Pancreas (tissue), 10 donors: ENCODE data around the gene HABP2. TPM values are rescaled to one million over a fixed set of nuclear protein-coding genes. Genes with fewer than 3 reads are reported as not detected.

Source experiments
- ATAC-seq, 4 donors: fragments of 200-7000 bp; cut with Tn5 transposase; one replicate each; pipeline versions ENCODE4 v1.8.0 to v1.9.1; 2020; ENCODE audit warnings: mild to moderate bottlenecking in 4 of 4, moderate library complexity in 4 of 4
- DNase-seq, 6 donors: peaks; one replicate each; pipeline ENCODE4 v3.0.0-alpha.2; 2020
- FAIRE-seq: peaks from 2 replicates; lab custom pipeline; 2012; peaks lifted over from hg19 to GRCh38; lab: Jason Lieb, UNC
- H3K27ac ChIP-seq, 4 donors: fragments of 200-600 bp; sonication (generic); 1 replicate in 3 of 4; 2 replicates in 1 of 4; pipeline versions ENCODE4 v1.5.0 to v1.8.0; 2020
- H3K27me3 ChIP-seq, 4 donors: fragments of 200-600 bp; one replicate each; pipeline ENCODE4 v1.8.0; 2021
- H3K36me3 ChIP-seq, 3 donors: fragments of 200-600 bp; sonication (generic) in 1 of 3; one replicate each; pipeline versions ENCODE4 v1.5.0 to v1.8.0; 2020 to 2021
- H3K4me1 ChIP-seq, 3 donors: fragments of 200-600 bp; one replicate each; pipeline ENCODE4 v1.8.0; 2021
- H3K4me3 ChIP-seq, 4 donors: fragments of 200-600 bp; sonication (generic) in 2 of 4; one replicate each; pipeline versions ENCODE4 v1.5.0 to v1.8.0; 2020 to 2021
- H3K9me3 ChIP-seq, 4 donors: fragments of 200-600 bp; one replicate each; pipeline ENCODE4 v1.8.0; 2021
- whole genome bisulfite sequencing, 2 donors: extraction: QIAGEN DNeasy Blood & Tissue Kit; methylation state at CpG; one replicate each; pipeline ENCODE4 v1.1.7; 2013; 5-methylcytosine and 5-hydroxymethylcytosine counted together
- intact Hi-C, 3 donors: fragments of 100-400 bp; cut with DNase I; formaldehyde crosslinking; loops; one replicate each; pipeline versions ENCODE4 v1.11.1 to v1.14.2; 2022
- polyA plus RNA-seq, 2 donors: library from polyadenylated mRNA; stranded (reverse); fragments of 200-250 nt; gene quantifications; one replicate each; pipeline ENCODE4 v1.2.3, GENCODE V29; 2013
- total RNA-seq, 6 donors: library from RNA; stranded (reverse); fragmentation: NEBNext Ultra II Directional in 4 of 6; extraction: Animal tissue kit (Norgen Biotek cat#: 25700) in 4 of 6; gene quantifications; one replicate each; pipeline versions ENCODE4 v1.2.1 to v1.2.4, GENCODE V29; 2021 to 2023
- TF ChIP-seq, protein P1 (sequence below), 4 donors: fragments of 200-600 bp; sonication (generic) in 3 of 4; IDR thresholded peaks; one replicate each; pipeline versions ENCODE4 v1.5.0 to v1.8.0; 2021; ENCODE audit warnings: antibody characterized with exemption in 4 of 4
- donor health status: healthy with polysubstance abuse.
- donor health status: DM: no; HTN: no; CAD: no; lungs with moderate emphysema.
- donor health status: DM: no; HTN: no; CAD: no.
- donor health status: control.
- donor health status: control.
- donor health status: Bipolar disorder and iron deficiency.
- donor health status: DM: yes; HTN: yes; CAD: no.
- donor health status: DM: no; HTN: no; CAD: no.
- donor health status: DM: no; HTN: no; CAD: no.
- donor health status: DM: yes; HTN: yes; CAD: no.

Gene HABP2
- total and polyA plus RNA-seq, 8 donors, result 8.8 to 51.7 (median 14.0) TPM

DNA sequence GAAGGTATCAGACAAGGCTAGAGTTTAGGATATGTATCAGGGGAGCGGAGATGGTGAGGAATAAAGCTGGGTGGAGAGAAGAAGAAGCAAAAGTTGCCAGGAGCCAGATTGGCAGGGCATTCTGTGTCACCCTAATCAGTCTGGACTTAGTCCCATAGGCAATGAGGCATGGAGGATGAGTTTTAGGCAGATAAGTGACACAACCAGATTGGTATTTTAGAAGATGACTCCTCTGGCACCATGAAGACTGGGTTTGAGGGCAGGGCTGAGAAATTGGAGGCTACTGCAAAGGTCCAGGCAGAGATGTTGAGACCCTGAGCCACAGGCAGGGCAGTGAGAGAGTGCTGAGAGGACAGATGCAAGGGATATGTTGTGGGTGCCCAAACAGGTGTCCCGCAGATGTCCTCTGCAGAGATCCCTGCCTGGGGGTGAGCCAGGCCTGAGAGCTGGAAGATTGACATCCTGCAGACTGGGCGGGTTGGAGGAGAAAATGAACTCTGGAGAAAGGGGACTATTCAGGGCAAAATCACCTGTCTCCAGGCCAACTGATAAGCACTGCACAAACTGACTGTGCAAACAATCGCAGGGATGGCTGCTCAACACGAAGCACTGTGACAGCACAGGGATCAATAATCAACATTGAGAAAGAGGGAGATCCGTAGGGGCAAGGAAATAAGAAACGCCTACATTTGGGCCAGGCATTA is 11.9 kb upstream of the HABP2 start:
- intact Hi-C loops, result no loop called here
- H3K4me1 ChIP-seq, result peaks cover 6 to 8% (median 7%) of the 10 kb centered on the region in 3 donors
- peak overlapping the region in 2 of 4 donors; percentile 23 to 59 for H3K27ac ChIP-seq
- H3K27me3 ChIP-seq, result no peaks in the 10 kb centered on the region
- H3K9me3 ChIP-seq, result no peaks in the 10 kb centered on the region
- FAIRE-seq, result no peak
- WGBS, 2 donors, result 21 to 25% methylated on average over 7 of the region's 7 CpGs
- TF ChIP-seq, protein P1, sequence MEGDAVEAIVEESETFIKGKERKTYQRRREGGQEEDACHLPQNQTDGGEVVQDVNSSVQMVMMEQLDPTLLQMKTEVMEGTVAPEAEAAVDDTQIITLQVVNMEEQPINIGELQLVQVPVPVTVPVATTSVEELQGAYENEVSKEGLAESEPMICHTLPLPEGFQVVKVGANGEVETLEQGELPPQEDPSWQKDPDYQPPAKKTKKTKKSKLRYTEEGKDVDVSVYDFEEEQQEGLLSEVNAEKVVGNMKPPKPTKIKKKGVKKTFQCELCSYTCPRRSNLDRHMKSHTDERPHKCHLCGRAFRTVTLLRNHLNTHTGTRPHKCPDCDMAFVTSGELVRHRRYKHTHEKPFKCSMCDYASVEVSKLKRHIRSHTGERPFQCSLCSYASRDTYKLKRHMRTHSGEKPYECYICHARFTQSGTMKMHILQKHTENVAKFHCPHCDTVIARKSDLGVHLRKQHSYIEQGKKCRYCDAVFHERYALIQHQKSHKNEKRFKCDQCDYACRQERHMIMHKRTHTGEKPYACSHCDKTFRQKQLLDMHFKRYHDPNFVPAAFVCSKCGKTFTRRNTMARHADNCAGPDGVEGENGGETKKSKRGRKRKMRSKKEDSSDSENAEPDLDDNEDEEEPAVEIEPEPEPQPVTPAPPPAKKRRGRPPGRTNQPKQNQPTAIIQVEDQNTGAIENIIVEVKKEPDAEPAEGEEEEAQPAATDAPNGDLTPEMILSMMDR (IDR thresholded peaks at IDR 0.05), result no peak
- DNase-seq, result peak in 4 of 6 donors; percentile 28 to 60 (median 50)
- peak; percentile 83 to 93 (median 88) for ATAC-seq
- no peak overlapping the region for H3K4me3 ChIP-seq
- H3K36me3 ChIP-seq, result no peaks in the 10 kb centered on the region

DNA sequence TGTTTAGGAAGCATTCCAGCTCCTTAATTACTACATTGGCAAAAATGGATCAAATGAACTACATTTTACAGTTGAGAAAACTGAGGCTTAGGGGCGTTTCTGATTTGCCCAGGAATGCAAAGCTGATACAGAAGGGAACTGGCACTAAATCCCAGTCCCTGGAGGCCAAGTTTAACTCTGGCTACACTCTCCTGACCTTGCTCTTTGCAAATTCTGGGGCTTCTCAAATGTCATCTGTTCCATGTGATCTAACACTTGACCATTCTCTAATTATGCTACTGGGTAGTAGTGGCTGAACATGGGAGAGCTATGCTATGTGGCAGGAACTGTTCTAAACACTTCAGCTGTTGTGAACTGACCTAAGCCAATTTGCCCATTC is 11.3 kb upstream of the HABP2 start:
- H3K4me1 ChIP-seq, result peaks cover 6 to 8% (median 7%) of the 10 kb centered on the region in 3 donors
- H3K27me3 ChIP-seq, result no peaks in the 10 kb centered on the region
- H3K36me3 ChIP-seq, result no peaks in the 10 kb centered on the region
- no peak for DNase-seq
- TF ChIP-seq, protein P1 (IDR thresholded peaks at IDR 0.05), result no peak
- 15 to 22% methylated on average over 1 of the region's 1 CpG for WGBS, 2 donors
- peak; percentile 49 to 78 (median 68) for ATAC-seq
- FAIRE-seq, result no peak
- intact Hi-C loops, result no loop called here
- H3K4me3 ChIP-seq, result no peak overlapping the region
- peak overlapping the region in 2 of 4 donors; percentile 23 to 59 for H3K27ac ChIP-seq
- no peaks in the 10 kb centered on the region for H3K9me3 ChIP-seq

DNA sequence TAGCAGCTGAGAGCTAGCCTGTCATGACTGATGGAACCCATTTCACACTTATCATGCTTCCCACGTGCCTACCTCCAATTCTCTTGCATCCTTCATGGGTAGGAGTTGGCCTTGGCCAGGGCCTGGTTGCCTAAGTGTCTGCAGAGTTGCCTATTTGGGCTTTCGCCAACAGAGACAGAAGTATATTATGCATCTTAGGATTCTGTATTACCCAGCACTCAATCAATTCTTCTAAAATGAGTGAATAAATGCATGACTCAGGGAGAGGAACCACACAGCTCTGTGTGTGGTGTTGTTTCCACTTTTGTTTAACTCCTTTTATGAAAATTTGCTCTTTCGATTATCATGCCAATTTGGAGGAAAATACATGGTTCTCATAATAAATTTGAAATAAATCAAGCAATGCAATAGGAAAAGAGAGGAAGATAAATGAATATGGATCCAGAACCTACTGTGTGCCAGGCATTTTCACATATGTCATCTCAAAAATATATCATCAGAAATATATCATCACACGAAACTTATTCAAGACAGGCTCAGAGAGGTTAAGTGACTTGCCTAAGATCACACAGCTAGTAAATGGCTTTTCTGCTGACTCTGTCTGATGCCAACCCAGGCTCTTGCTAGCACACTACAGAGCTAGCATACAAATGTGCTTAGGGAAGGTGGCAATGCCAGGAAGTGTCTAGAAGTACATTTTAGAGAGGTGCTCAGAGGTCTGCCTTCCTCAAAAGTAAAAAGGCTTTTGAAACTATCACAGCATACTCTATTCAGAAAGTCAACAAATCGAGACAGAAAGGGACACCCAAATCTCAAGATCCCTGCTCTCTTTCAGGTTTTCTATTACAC is 9.5 kb upstream of the HABP2 start:
- intact Hi-C loops, result no loop called here
- FAIRE-seq, result no peak

DNA sequence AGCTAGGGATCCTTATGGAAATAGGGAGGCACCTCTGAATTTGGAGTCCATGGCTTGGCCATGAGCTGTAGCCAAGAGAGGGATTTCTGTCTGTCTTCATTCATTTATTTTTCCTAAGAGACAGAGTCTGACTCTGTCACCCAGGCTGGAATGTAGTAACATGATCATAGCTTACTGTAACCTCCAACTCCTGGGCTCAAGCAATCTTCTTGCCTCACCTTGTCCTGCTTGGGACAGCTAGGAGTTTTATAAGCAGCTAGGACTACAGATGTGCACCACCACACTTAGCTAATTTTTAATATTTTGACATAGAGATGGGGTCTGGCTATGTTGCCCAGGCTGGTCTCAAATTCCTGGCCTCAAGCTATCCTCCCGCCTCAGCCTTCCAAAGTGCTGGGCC is 8.5 kb upstream of the HABP2 start:
- no peak for FAIRE-seq
- no peak for DNase-seq
- Histone ChIP-seq H3K9me3 (no peaks in the 10 kb centered on the region), H3K36me3 (no peaks in the 10 kb centered on the region), H3K4me3 (no peak overlapping the region), H3K27ac (no peak overlapping the region), H3K4me1 (peaks cover 6 to 8% (median 7%) of the 10 kb centered on the region in 3 donors), H3K27me3 (no peaks in the 10 kb centered on the region)
- no peak for ATAC-seq
- TF ChIP-seq, protein P1 (IDR thresholded peaks at IDR 0.05), result no peak
- WGBS, 2 donors, result 98 to 100% methylated on average over 1 of the region's 1 CpG
- intact Hi-C loops, result no loop called here

More for the DNA sequence above, 9.5 kb upstream of the HABP2 start:
- no peak overlapping the region for H3K27ac ChIP-seq
- no peak overlapping the region for H3K4me3 ChIP-seq
- H3K36me3 ChIP-seq, result no peaks in the 10 kb centered on the region
- DNase-seq (no peak), ATAC-seq (no peak)
- H3K9me3 ChIP-seq, result no peaks in the 10 kb centered on the region
- WGBS, 2 donors, result 83 to 89% methylated on average over 5 of the region's 5 CpGs
- TF ChIP-seq, protein P1 (IDR thresholded peaks at IDR 0.05), result no peak
- no peaks in the 10 kb centered on the region for H3K27me3 ChIP-seq
- peaks cover 6 to 8% (median 7%) of the 10 kb centered on the region in 3 donors for H3K4me1 ChIP-seq
